A549 (cell line): ENCODE results near the gene HIVEP3. TPM values are rescaled to one million over a fixed set of nuclear protein-coding genes. Genes with fewer than 3 reads are reported as not detected.

Source experiments
- ATAC-seq, 2 experiments: fragments of 200-7000 bp in 1 of 2; fragments of >200 bp in 1 of 2; cut with Nextera tagmentation in 1 of 2; cut with Tn5 transposase in 1 of 2; 3 replicates each; pipeline versions ENCODE4 v1.8.0 to v1.9.1; 2018 to 2020; ENCODE audit warnings: mild to moderate bottlenecking in 1 of 2, moderate library complexity in 1 of 2
- CTCF ChIA-PET: fragments of 300-600 bp; sonication (Branson Sonifier 250); formaldehyde crosslinking; extraction: SDS; loops from one replicate; lab custom pipeline; 2021; ENCODE audit warnings: antibody characterized with exemption, inconsistent platforms; lab: Yijun Ruan, JAX
- POLR2A ChIA-PET: fragments of 350-600 bp; formaldehyde crosslinking; extraction: SDS; loops from one replicate; lab custom pipeline; 2021; ENCODE audit warnings: antibody characterized with exemption, inconsistent platforms; lab: Yijun Ruan, JAX
- DNase-seq, 2 experiments: peaks; one replicate each; pipeline versions ENCODE4 v3.0.0 to v3.0.0-alpha.2; 2011 to 2016; ENCODE audit warnings: low read depth in 1 of 2, low spot score in 1 of 2
- FAIRE-seq: peaks from 2 replicates; lab custom pipeline; 2011; peaks lifted over from hg19 to GRCh38; lab: Jason Lieb, UNC
- H3K27ac ChIP-seq, 2 experiments: fragments of >200 bp; sonication (Bioruptor Twin); formaldehyde crosslinking; 3 replicates each; pipeline ENCODE4 v1.5.1; 2016 to 2017
- H3K4me1 ChIP-seq: fragments of >200 bp; sonication (Bioruptor Twin); formaldehyde crosslinking; 3 replicates; pipeline ENCODE4 v1.6.1; 2016
- H3K4me2 ChIP-seq: fragments of >200 bp; sonication (Bioruptor Twin); formaldehyde crosslinking; 3 replicates; pipeline ENCODE4 v1.6.1; 2016
- H3K4me3 ChIP-seq: fragments of >200 bp; sonication (Bioruptor Twin); formaldehyde crosslinking; 3 replicates; pipeline ENCODE4 v1.5.1; 2016
- H3K9me3 ChIP-seq: fragments of >200 bp; sonication (Bioruptor Twin); formaldehyde crosslinking; 3 replicates; pipeline ENCODE4 v1.6.1; 2016
- ATOH8 ChIP-seq: fragments of 250-450 bp; sonication (Bioruptor Pico); IDR thresholded peaks from 2 replicates; pipeline ENCODE4 v1.5.0; 2020; ENCODE audit warnings: low read depth, mild to moderate bottlenecking, moderate library complexity
- CBX2 ChIP-seq: fragments of 200-600 bp; sonication (generic); IDR thresholded peaks from 2 replicates; pipeline ENCODE4 v1.6.1; 2016; ENCODE audit warnings: low read depth, mild to moderate bottlenecking, borderline replicate concordance
- CBX8 ChIP-seq: fragments of 200-600 bp; sonication (generic); IDR thresholded peaks from 2 replicates; pipeline ENCODE4 v1.6.1; 2016
- CEBPB ChIP-seq, 2 experiments: fragments of >200 bp in 1 of 2; sonication (Bioruptor Twin) in 1 of 2; formaldehyde crosslinking in 1 of 2; IDR thresholded peaks; 2 replicates each; pipeline ENCODE4 v1.6.1; 2012 to 2016
- CHD2 ChIP-seq: fragments of 150-350 bp; IDR thresholded peaks from 2 replicates; pipeline ENCODE4 v1.6.1; 2014; ENCODE audit warnings: low read length; ENCODE audit not compliant: partially characterized antibody
- CTCF ChIP-seq: fragments of >200 bp; sonication (Bioruptor Twin); formaldehyde crosslinking; IDR thresholded peaks from 3 replicates; pipeline ENCODE4 v1.5.1; 2016
- EHMT2 ChIP-seq: fragments of 200-600 bp; sonication (generic); IDR thresholded peaks from 2 replicates; pipeline ENCODE4 v1.6.1; 2016; ENCODE audit warnings: antibody characterized with exemption, low read depth, mild to moderate bottlenecking, moderate library complexity
- ESRRA ChIP-seq: fragments of 150-350 bp; IDR thresholded peaks from 2 replicates; pipeline ENCODE4 v1.6.1; 2014; ENCODE audit warnings: mild to moderate bottlenecking, low read length, borderline replicate concordance
- JUNB ChIP-seq: fragments of >200 bp; sonication (Bioruptor Twin); formaldehyde crosslinking; IDR thresholded peaks from 2 replicates; pipeline ENCODE4 v1.6.1; 2016
- KDM5A ChIP-seq: fragments of 200-600 bp; sonication (generic); IDR thresholded peaks from 2 replicates; pipeline ENCODE4 v1.6.1; 2016; ENCODE audit warnings: antibody characterized with exemption, mild to moderate bottlenecking
- MAFK ChIP-seq: fragments of 450-650 bp; IDR thresholded peaks from 2 replicates; pipeline ENCODE4 v1.6.1; 2014; ENCODE audit not compliant: partially characterized antibody
- MYC ChIP-seq: IDR thresholded peaks from 2 replicates; pipeline ENCODE4 v1.6.1; 2012; ENCODE audit warnings: mild to moderate bottlenecking, inconsistent platforms, low read length, improper control_type of control experiment, borderline replicate concordance
- NFE2L2 ChIP-seq: fragments of 150-350 bp; conservative IDR thresholded peaks from 2 replicates; pipeline ENCODE4 v1.6.1; 2014; ENCODE audit warnings: low read length
- RARB ChIP-seq: fragments of 250-450 bp; sonication (Bioruptor Pico); IDR thresholded peaks from 2 replicates; pipeline ENCODE4 v1.8.0; 2021; ENCODE audit warnings: mild to moderate bottlenecking, moderate library complexity
- SREBF2 ChIP-seq: fragments of 450-650 bp; IDR thresholded peaks from 2 replicates; pipeline ENCODE4 v1.6.1; 2014; ENCODE audit warnings: mild to moderate bottlenecking, moderate library complexity
- TFCP2L1 ChIP-seq: fragments of 250-450 bp; sonication (Bioruptor Pico); IDR thresholded peaks from 2 replicates; pipeline ENCODE4 v1.5.0; 2021; ENCODE audit warnings: mild to moderate bottlenecking
- WGBS: methylation state at CpG from one replicate; pipeline ENCODE4 v1.1.6; 2017; ENCODE audit errors: missing lambda C conversion rate; 5-methylcytosine and 5-hydroxymethylcytosine counted together
- polyA plus RNA-seq, 4 experiments: library from polyadenylated mRNA; depleted of rRNA in 3 of 4; stranded (reverse); fragments of >200 nt; fragmentation: RNase III in 1 of 4; extraction: RNeasy Plus Mini Kit Qiagen cat#74134 plus additional on column Dnase treatment in 1 of 4; gene quantifications; 2 replicates in 3 of 4; 3 replicates in 1 of 4; pipeline ENCODE4 v1.2.3, GENCODE V29; 2011 to 2017

HIVEP3 gene
- polyA plus RNA-seq, 2 of the 4 experiments (the other 2 are of a cell fraction), result 1.5 to 2.0 TPM

GRCh38 chr1:41613689-41614574 is 304.8 kb downstream of the HIVEP3 start:
- H3K9me3 ChIP-seq, result no peaks in the 10 kb centered on the region
- no peak for DNase-seq
- FAIRE-seq, result no peak
- TF ChIP-seq CEBPB (IDR thresholded peaks at IDR 0.05), result 0 out of 4 replicates have a peak, but pooled peaks of 1 of the 2 experiments have one; percentile 22
- TF ChIP-seq CHD2, result no peak
- no peak for TF ChIP-seq JUNB
- TF ChIP-seq RARB (CRISPR knock-in tag), result no peak
- no peak for TF ChIP-seq NFE2L2
- H3K4me3 ChIP-seq, result no peak overlapping the region
- POLR2A ChIA-PET, result no interaction called here
- no peak overlapping the region for H3K27ac ChIP-seq
- no peaks in the 10 kb centered on the region for H3K4me1 ChIP-seq
- no peak for ATAC-seq
- CTCF ChIA-PET, result interaction anchor here (0.8 kb wide), 1 partner anchor 40 kb away, joined by 3 read pairs; no protein-coding TSS in a partner anchor
- WGBS, result 59% methylated on average over 6 of the region's 10 CpGs
- H3K4me2 ChIP-seq, result no peak overlapping the region

- ATAC-seq, result no peak
- TF ChIP-seq CBX2, result no peak
- FAIRE-seq, result no peak
- no peak for DNase-seq
- Histone ChIP-seq H3K4me3 (no peak overlapping the region), H3K27ac (no peak overlapping the region), H3K4me2 (no peak overlapping the region), H3K9me3 (no peaks in the 10 kb centered on the region), H3K4me1 (no peaks in the 10 kb centered on the region)
- WGBS, result 85% methylated on average over 9 of the region's 9 CpGs
- CTCF ChIA-PET, result no interaction called here
- POLR2A ChIA-PET, result no interaction called here
These were observed 305.8 kb downstream of the HIVEP3 start for GRCh38 chr1:41612953-41613352.

- POLR2A ChIA-PET, result no interaction called here
- no peak for DNase-seq
- no peak for FAIRE-seq
- Histone ChIP-seq H3K27ac (no peak overlapping the region), H3K4me2 (no peak overlapping the region), H3K9me3 (no peaks in the 10 kb centered on the region), H3K4me1 (no peaks in the 10 kb centered on the region), H3K4me3 (no peak overlapping the region)
- TF ChIP-seq MAFK (no peak), KDM5A (no peak), EHMT2 (no peak), CBX8 (no peak), ATOH8 (CRISPR knock-in tag) (no peak), CTCF (no peak), SREBF2 (no peak), MYC (no peak), ESRRA (no peak), TFCP2L1 (CRISPR knock-in tag) (no peak)
- no peak for ATAC-seq
- WGBS, result 69% methylated on average over 6 of the region's 6 CpGs
- CTCF ChIA-PET, result no interaction called here
These were observed 306.7 kb downstream of the HIVEP3 start for GRCh38 chr1:41611932-41612450.
